ENCODE data around the gene PSMC1. TPM values are rescaled to one million over a fixed set of nuclear protein-coding genes. Genes with fewer than 3 reads are reported as not detected.

PSMC1 gene
- total and polyA plus RNA-seq, 2 of the 4 experiments (the other 2 are of a cell fraction) = 181 to 194 TPM

DNA sequence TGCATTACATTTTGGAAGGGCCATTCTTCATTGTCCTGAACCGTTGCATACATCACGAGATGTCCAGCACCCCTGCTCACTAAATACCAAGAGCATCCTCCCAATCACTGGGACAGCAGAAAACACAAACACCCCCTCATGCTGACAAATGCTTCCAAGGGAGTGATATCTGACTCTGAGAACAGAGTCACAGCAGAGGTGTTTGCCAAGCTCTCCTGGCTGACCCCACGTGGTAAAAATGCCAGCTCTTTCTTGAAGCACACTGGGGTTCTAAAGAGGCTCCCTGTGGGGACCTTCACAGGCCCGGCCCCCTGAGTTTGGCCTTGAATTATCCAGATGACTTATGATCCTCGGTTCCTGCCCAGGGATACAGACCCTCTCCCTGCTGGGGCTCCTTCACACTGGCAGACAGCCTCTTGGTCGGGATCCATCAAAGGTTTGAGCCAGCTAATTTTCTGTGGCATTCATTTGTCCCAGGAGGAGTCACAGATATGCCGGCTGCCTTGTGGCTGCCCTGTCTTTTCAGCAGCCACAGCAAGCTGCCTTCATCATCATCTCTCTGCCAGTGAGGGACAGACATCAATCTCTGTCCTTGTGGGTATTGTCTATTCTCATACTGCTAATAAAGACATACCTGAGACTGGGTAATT lies 43.1 kb upstream of the PSMC1 start:
- no peak overlapping the region for H2BK120ac ChIP-seq (ENCODE audit: low read depth, low read length)
- no peak overlapping the region for H3K27ac ChIP-seq (ENCODE audit: insufficient read depth, low read length)
- no peak overlapping the region for H3K56ac ChIP-seq (ENCODE audit: extremely low read depth, insufficient read depth, low read length)
- dilution Hi-C loops (cut with HindIII; ENCODE audit: low sequenced_read_pairs, unreplicated experiment) (no loop called here), in situ Hi-C loops (cut with MboI; ENCODE audit: low sequenced_read_pairs) (no loop called here), intact Hi-C loops (cut with micrococcal nuclease) (no loop called here)
- no peak overlapping the region for H2BK5ac ChIP-seq (ENCODE audit: low read depth, low read length, poor library complexity, severe bottlenecking)
- H3K4me3 ChIP-seq (ENCODE audit: insufficient read depth, low read depth, low read length) = no peak overlapping the region
- no peaks in the 10 kb centered on the region for H3K9me1 ChIP-seq (ENCODE audit: insufficient read depth, low read length)
- no peaks in the 10 kb centered on the region for H3K4me1 ChIP-seq (ENCODE audit: control insufficient read depth, insufficient read depth, low read length)
- WGBS, 2 experiments (ENCODE audit: extremely low coverage in 2 of 2, insufficient read length in 1 of 2) = 67% methylated on average over 2 of the region's 7 CpGs; no CpG with 5 or more reads in 1 of the 2 experiments
- no peak overlapping the region for H4K91ac ChIP-seq (ENCODE audit: insufficient read depth, low read depth, low read length)
- H2AK5ac ChIP-seq (ENCODE audit: low read depth, low read length) = no peak overlapping the region
- H3K9me3 ChIP-seq (ENCODE audit: control insufficient read depth, insufficient read depth, low read length) = no peaks in the 10 kb centered on the region
- H2BK15ac ChIP-seq (ENCODE audit: low read depth, low read length) = no peak overlapping the region
- no peaks in the 10 kb centered on the region for H3K36me3 ChIP-seq (ENCODE audit: control insufficient read depth, insufficient read depth, low read length)
- POLR2A ChIA-PET (ENCODE audit: unreplicated experiment) = no interaction called here
- TF ChIP-seq, protein P1, sequence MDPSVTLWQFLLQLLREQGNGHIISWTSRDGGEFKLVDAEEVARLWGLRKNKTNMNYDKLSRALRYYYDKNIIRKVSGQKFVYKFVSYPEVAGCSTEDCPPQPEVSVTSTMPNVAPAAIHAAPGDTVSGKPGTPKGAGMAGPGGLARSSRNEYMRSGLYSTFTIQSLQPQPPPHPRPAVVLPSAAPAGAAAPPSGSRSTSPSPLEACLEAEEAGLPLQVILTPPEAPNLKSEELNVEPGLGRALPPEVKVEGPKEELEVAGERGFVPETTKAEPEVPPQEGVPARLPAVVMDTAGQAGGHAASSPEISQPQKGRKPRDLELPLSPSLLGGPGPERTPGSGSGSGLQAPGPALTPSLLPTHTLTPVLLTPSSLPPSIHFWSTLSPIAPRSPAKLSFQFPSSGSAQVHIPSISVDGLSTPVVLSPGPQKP (IDR thresholded peaks at IDR 0.05; ENCODE audit: borderline replicate concordance, low read depth, low read length) = no peak
- TF ChIP-seq CHD1 (IDR thresholded peaks at IDR 0.05; ENCODE audit: low read depth, low read length) = no peak
- no peak for TF ChIP-seq MAZ (IDR thresholded peaks at IDR 0.05; ENCODE audit: borderline replicate concordance, low read depth, low read length)
- no peak for TF ChIP-seq BHLHE40 (IDR thresholded peaks at IDR 0.05; ENCODE audit: low read depth, low read length)
- no peak for TF ChIP-seq NFE2L2 (IDR thresholded peaks at IDR 0.05; ENCODE audit: low read depth, low read length)
- no peak for TF ChIP-seq FOS (IDR thresholded peaks at IDR 0.05; ENCODE audit: low read depth, low read length)
- no peak for TF ChIP-seq CEBPB (IDR thresholded peaks at IDR 0.05; ENCODE audit: low read depth, low read length)
- TF ChIP-seq MXI1 (IDR thresholded peaks at IDR 0.05; ENCODE audit: borderline replicate concordance, low read depth, low read length) = no peak
- TF ChIP-seq SMC3 (IDR thresholded peaks at IDR 0.05; ENCODE audit: low read depth, low read length) = no peak
- TF ChIP-seq MAFK (IDR thresholded peaks at IDR 0.05; ENCODE audit: low read depth, low read length) = no peak
- TF ChIP-seq, protein P2, sequence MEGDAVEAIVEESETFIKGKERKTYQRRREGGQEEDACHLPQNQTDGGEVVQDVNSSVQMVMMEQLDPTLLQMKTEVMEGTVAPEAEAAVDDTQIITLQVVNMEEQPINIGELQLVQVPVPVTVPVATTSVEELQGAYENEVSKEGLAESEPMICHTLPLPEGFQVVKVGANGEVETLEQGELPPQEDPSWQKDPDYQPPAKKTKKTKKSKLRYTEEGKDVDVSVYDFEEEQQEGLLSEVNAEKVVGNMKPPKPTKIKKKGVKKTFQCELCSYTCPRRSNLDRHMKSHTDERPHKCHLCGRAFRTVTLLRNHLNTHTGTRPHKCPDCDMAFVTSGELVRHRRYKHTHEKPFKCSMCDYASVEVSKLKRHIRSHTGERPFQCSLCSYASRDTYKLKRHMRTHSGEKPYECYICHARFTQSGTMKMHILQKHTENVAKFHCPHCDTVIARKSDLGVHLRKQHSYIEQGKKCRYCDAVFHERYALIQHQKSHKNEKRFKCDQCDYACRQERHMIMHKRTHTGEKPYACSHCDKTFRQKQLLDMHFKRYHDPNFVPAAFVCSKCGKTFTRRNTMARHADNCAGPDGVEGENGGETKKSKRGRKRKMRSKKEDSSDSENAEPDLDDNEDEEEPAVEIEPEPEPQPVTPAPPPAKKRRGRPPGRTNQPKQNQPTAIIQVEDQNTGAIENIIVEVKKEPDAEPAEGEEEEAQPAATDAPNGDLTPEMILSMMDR (conservative IDR thresholded peaks at IDR 0.05; ENCODE audit: low read depth, low read length) = no peak
- TF ChIP-seq POLR2A (IDR thresholded peaks at IDR 0.05; ENCODE audit: low read depth, low read length) = no peak
- no peak for TF ChIP-seq RAD21 (IDR thresholded peaks at IDR 0.05; ENCODE audit: low read length)
- no peak for TF ChIP-seq RCOR1 (IDR thresholded peaks at IDR 0.05; ENCODE audit: insufficient replicate concordance, low read length)
- no peak for TF ChIP-seq RFX5 (IDR thresholded peaks at IDR 0.05; ENCODE audit: low read depth, low read length)
- H2BK20ac ChIP-seq (ENCODE audit: low read depth, low read length) = no peak overlapping the region
- H3K79me1 ChIP-seq (ENCODE audit: low read depth in 1 of 2, low read length in 2 of 2) = no peaks in the 10 kb centered on the region
- H3K9ac ChIP-seq (ENCODE audit: low read depth, low read length) = no peak overlapping the region
- CTCF ChIA-PET = no interaction called here
- no peak overlapping the region for H2AFZ ChIP-seq (replicated peaks; ENCODE audit: low read length, poor library complexity)
- H3K4me2 ChIP-seq (ENCODE audit: low read depth, low read length) = no peak overlapping the region
- no peak overlapping the region for H3K18ac ChIP-seq (ENCODE audit: low read depth, low read length)
- H3K14ac ChIP-seq (replicated peaks; ENCODE audit: low read depth, low read length) = no peak overlapping the region
- H3K4ac ChIP-seq (ENCODE audit: low read depth, low read length) = no peak overlapping the region
- DNase-seq (no peak), ATAC-seq (ENCODE audit: low read depth) (no peak)
- no peaks in the 10 kb centered on the region for H4K20me1 ChIP-seq (ENCODE audit: insufficient read depth, low read length)
- no peak overlapping the region for H2AK9ac ChIP-seq (replicated peaks; ENCODE audit: low read depth, low read length, poor library complexity)
- H4K5ac ChIP-seq (ENCODE audit: low read depth, low read length) = no peak overlapping the region
- H3K23ac ChIP-seq (ENCODE audit: low read depth, low read length) = no peak overlapping the region
- H4K8ac ChIP-seq (ENCODE audit: low read depth in 2 of 2, low read length in 2 of 2) = no peak overlapping the region
- BruUV-seq (replicated peaks) = no TSS peak
- H3K27me3 ChIP-seq (ENCODE audit: control insufficient read depth, insufficient read depth, low read length) = no peaks in the 10 kb centered on the region; the same call in none of the 2 replicates

Data from IMR-90 (cell line).